ENCODE results near the gene KRTAP10-12.
A peak's percentile ranks its signal among the peaks of the same experiment; 100 is the strongest.

KRTAP10-12 gene

GRCh38 chr21:44716984-44717383 is 20.0 kb downstream of the KRTAP10-12 start:
- DNase-seq (ENCODE audit: low read depth): no peak
- no peak for TF ChIP-seq CTCF (IDR thresholded peaks at IDR 0.05; ENCODE audit: insufficient read depth, low read depth, low read length, missing control alignments)
- no peak overlapping the region for H3K4me3 ChIP-seq (ENCODE audit: low read depth, low read length)

- H3K4me3 ChIP-seq (ENCODE audit: low read depth, low read length): no peak overlapping the region
- no peak for DNase-seq (ENCODE audit: low read depth)
- TF ChIP-seq CTCF (IDR thresholded peaks at IDR 0.05; ENCODE audit: insufficient read depth, low read depth, low read length, missing control alignments): no peak
These were observed 21.1 kb downstream of the KRTAP10-12 start for GRCh38 chr21:44718093-44718492.

GRCh38 chr21:44718571-44718970 is 21.6 kb downstream of the KRTAP10-12 start:
- TF ChIP-seq CTCF (IDR thresholded peaks at IDR 0.05; ENCODE audit: insufficient read depth, low read depth, low read length, missing control alignments): peak; percentile 11
- no peak for DNase-seq (ENCODE audit: low read depth)
- H3K4me3 ChIP-seq (ENCODE audit: low read depth, low read length): no peak overlapping the region

- no peak overlapping the region for H3K4me3 ChIP-seq (ENCODE audit: low read depth, low read length)
- DNase-seq (ENCODE audit: low read depth): no peak
- TF ChIP-seq CTCF (IDR thresholded peaks at IDR 0.05; ENCODE audit: insufficient read depth, low read depth, low read length, missing control alignments): no peak
These were observed 23.2 kb downstream of the KRTAP10-12 start for GRCh38 chr21:44720170-44720569.

GRCh38 chr21:44722731-44723130 is 25.8 kb downstream of the KRTAP10-12 start:
- DNase-seq (ENCODE audit: low read depth): no peak
- no peak overlapping the region for H3K4me3 ChIP-seq (ENCODE audit: low read depth, low read length)
- no peak for TF ChIP-seq CTCF (IDR thresholded peaks at IDR 0.05; ENCODE audit: insufficient read depth, low read depth, low read length, missing control alignments)

GRCh38 chr21:44723177-44724131 is 26.5 kb downstream of the KRTAP10-12 start:
- TF ChIP-seq CTCF (IDR thresholded peaks at IDR 0.05; ENCODE audit: insufficient read depth, low read depth, low read length, missing control alignments): no peak
- no peak overlapping the region for H3K4me3 ChIP-seq (ENCODE audit: low read depth, low read length)
- no peak for DNase-seq (ENCODE audit: low read depth)

Data from GM12865 (cell line).